ENCODE measurements around the gene MTHFSD.

The MTHFSD gene

GRCh38 chr16:86553356-86553755 lies 1.7 kb downstream of the MTHFSD start:
- H3K4me3 ChIP-seq (ENCODE audit: low read depth, low read length), result no peak overlapping the region

- H3K4me3 ChIP-seq (ENCODE audit: low read depth, low read length), result no peak overlapping the region
Observed at GRCh38 chr16:86550281-86550680, 4.8 kb downstream of the MTHFSD start.

- no peak overlapping the region for H3K4me3 ChIP-seq (ENCODE audit: low read depth, low read length)
Observed at GRCh38 chr16:86549893-86550190, 5.2 kb downstream of the MTHFSD start.

- no peak overlapping the region for H3K4me3 ChIP-seq (ENCODE audit: low read depth, low read length)
Observed at GRCh38 chr16:86549076-86549892, 5.8 kb downstream of the MTHFSD start.

GRCh38 chr16:86547286-86547685 lies 7.7 kb downstream of the MTHFSD start:
- no peak overlapping the region for H3K4me3 ChIP-seq (ENCODE audit: low read depth, low read length)

- no peak overlapping the region for H3K4me3 ChIP-seq (ENCODE audit: low read depth, low read length)
Observed at GRCh38 chr16:86546638-86547013, 8.4 kb downstream of the MTHFSD start.

- H3K4me3 ChIP-seq (ENCODE audit: low read depth, low read length), result no peak overlapping the region
Observed at GRCh38 chr16:86545954-86546637, 8.9 kb downstream of the MTHFSD start.

GRCh38 chr16:86545481-86545880 lies 9.6 kb downstream of the MTHFSD start:
- H3K4me3 ChIP-seq (ENCODE audit: low read depth, low read length), result no peak overlapping the region

GRCh38 chr16:86542756-86543750 lies 12.0 kb downstream of the MTHFSD start:
- H3K4me3 ChIP-seq (ENCODE audit: low read depth, low read length), result no peak overlapping the region

- no peak overlapping the region for H3K4me3 ChIP-seq (ENCODE audit: low read depth, low read length)
Observed at GRCh38 chr16:86541560-86541959, 13.5 kb downstream of the MTHFSD start.

GRCh38 chr16:86540894-86541293 lies 14.1 kb downstream of the MTHFSD start:
- no peak overlapping the region for H3K4me3 ChIP-seq (ENCODE audit: low read depth, low read length)

GRCh38 chr16:86538196-86538780 lies 16.7 kb downstream of the MTHFSD start:
- H3K4me3 ChIP-seq (ENCODE audit: low read depth, low read length), result no peak overlapping the region

GRCh38 chr16:86537486-86537885 lies 17.5 kb downstream of the MTHFSD start:
- H3K4me3 ChIP-seq (ENCODE audit: low read depth, low read length), result no peak overlapping the region

GRCh38 chr16:86536621-86537020 lies 18.4 kb downstream of the MTHFSD start:
- H3K4me3 ChIP-seq (ENCODE audit: low read depth, low read length), result no peak overlapping the region

GRCh38 chr16:86534779-86535615 lies 20.0 kb downstream of the MTHFSD start:
- no peak overlapping the region for H3K4me3 ChIP-seq (ENCODE audit: low read depth, low read length)

GRCh38 chr16:86533767-86534351 lies 21.2 kb downstream of the MTHFSD start:
- H3K4me3 ChIP-seq (ENCODE audit: low read depth, low read length), result no peak overlapping the region

- H3K4me3 ChIP-seq (ENCODE audit: low read depth, low read length), result no peak overlapping the region
Observed at GRCh38 chr16:86533076-86533475, 22.0 kb downstream of the MTHFSD start.

GRCh38 chr16:86532526-86532815 lies 22.6 kb downstream of the MTHFSD start:
- H3K4me3 ChIP-seq (ENCODE audit: low read depth, low read length), result no peak overlapping the region

GRCh38 chr16:86531641-86532525 lies 23.2 kb downstream of the MTHFSD start:
- no peak overlapping the region for H3K4me3 ChIP-seq (ENCODE audit: low read depth, low read length)

Measured in iPS-11a (cell line).